ENCODE measurements around the gene ZNF83.

Gene ZNF83

GRCh38 chr19:52665529-52665928, 27.4 kb upstream of the ZNF83 start:
- Histone ChIP-seq H3K27ac (ENCODE audit: low read length) (no peak overlapping the region), H3K36me3 (ENCODE audit: control insufficient read depth, insufficient read depth, low read length) (no peaks in the 10 kb centered on the region), H3K4me1 (ENCODE audit: control insufficient read depth, insufficient read depth, low read length) (peaks cover 3% of the 10 kb centered on the region), H3K4me3 (ENCODE audit: low read length) (no peak overlapping the region), H3K9me3 (ENCODE audit: control insufficient read depth, insufficient read depth, low read length) (no peaks in the 10 kb centered on the region), H3K27me3 (ENCODE audit: control insufficient read depth, insufficient read depth, low read length) (no peaks in the 10 kb centered on the region)
- DNase-seq (ENCODE audit: low read depth, low spot score): no peak
- WGBS (ENCODE audit: insufficient coverage, insufficient read length): 100% methylated on average over 1 of the region's 6 CpGs

DNA sequence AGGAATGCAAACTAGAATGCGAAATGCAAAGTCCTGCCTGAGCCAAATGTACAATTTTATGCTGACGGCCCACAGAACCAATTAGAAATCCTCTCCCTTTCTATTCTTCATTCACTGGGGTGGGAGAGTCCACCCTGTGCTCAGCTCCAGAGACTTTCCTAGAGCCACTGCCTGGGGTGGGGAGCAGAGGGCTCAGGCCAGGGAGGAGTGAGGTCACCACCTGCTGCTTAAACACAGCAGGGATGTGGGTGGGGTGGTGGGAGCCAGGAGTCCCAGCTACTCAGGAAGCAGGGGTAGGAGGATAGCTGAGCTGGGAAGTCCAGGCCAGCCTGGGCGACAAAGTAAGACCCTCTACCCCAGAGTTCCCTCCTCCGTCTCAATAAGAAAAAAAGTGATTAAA, 26.9 kb upstream of the ZNF83 start:
- WGBS (ENCODE audit: insufficient coverage, insufficient read length): no CpG with 5 or more reads among the region's 4 CpGs
- DNase-seq (ENCODE audit: low read depth, low spot score): no peak
- H3K27ac ChIP-seq (ENCODE audit: low read length): no peak overlapping the region
- no peaks in the 10 kb centered on the region for H3K36me3 ChIP-seq (ENCODE audit: control insufficient read depth, insufficient read depth, low read length)
- no peak overlapping the region for H3K4me3 ChIP-seq (ENCODE audit: low read length)
- H3K4me1 ChIP-seq (ENCODE audit: control insufficient read depth, insufficient read depth, low read length): peaks cover 3% of the 10 kb centered on the region
- no peaks in the 10 kb centered on the region for H3K27me3 ChIP-seq (ENCODE audit: control insufficient read depth, insufficient read depth, low read length)
- H3K9me3 ChIP-seq (ENCODE audit: control insufficient read depth, insufficient read depth, low read length): no peaks in the 10 kb centered on the region

GRCh38 chr19:52664461-52664860, 26.3 kb upstream of the ZNF83 start:
- Histone ChIP-seq H3K27ac (ENCODE audit: low read length) (no peak overlapping the region), H3K9me3 (ENCODE audit: control insufficient read depth, insufficient read depth, low read length) (no peaks in the 10 kb centered on the region), H3K36me3 (ENCODE audit: control insufficient read depth, insufficient read depth, low read length) (no peaks in the 10 kb centered on the region), H3K27me3 (ENCODE audit: control insufficient read depth, insufficient read depth, low read length) (no peaks in the 10 kb centered on the region), H3K4me3 (ENCODE audit: low read length) (no peak overlapping the region), H3K4me1 (ENCODE audit: control insufficient read depth, insufficient read depth, low read length) (peaks cover 3% of the 10 kb centered on the region)
- WGBS (ENCODE audit: insufficient coverage, insufficient read length): no CpG with 5 or more reads among the region's 5 CpGs
- no peak for DNase-seq (ENCODE audit: low read depth, low spot score)

GRCh38 chr19:52662631-52663030, 24.5 kb upstream of the ZNF83 start:
- no peak overlapping the region for H3K4me3 ChIP-seq (ENCODE audit: low read length)
- no peak overlapping the region for H3K27ac ChIP-seq (ENCODE audit: low read length)
- H3K9me3 ChIP-seq (ENCODE audit: control insufficient read depth, insufficient read depth, low read length): no peaks in the 10 kb centered on the region
- H3K27me3 ChIP-seq (ENCODE audit: control insufficient read depth, insufficient read depth, low read length): no peaks in the 10 kb centered on the region
- H3K4me1 ChIP-seq (ENCODE audit: control insufficient read depth, insufficient read depth, low read length): peaks cover 3% of the 10 kb centered on the region
- no CpG with 5 or more reads among the region's 3 CpGs for WGBS (ENCODE audit: insufficient coverage, insufficient read length)
- no peaks in the 10 kb centered on the region for H3K36me3 ChIP-seq (ENCODE audit: control insufficient read depth, insufficient read depth, low read length)
- DNase-seq (ENCODE audit: low read depth, low spot score): no peak

- no peak for DNase-seq (ENCODE audit: low read depth, low spot score)
- peaks cover 3% of the 10 kb centered on the region for H3K4me1 ChIP-seq (ENCODE audit: control insufficient read depth, insufficient read depth, low read length)
- H3K27me3 ChIP-seq (ENCODE audit: control insufficient read depth, insufficient read depth, low read length): no peaks in the 10 kb centered on the region
- no peak overlapping the region for H3K4me3 ChIP-seq (ENCODE audit: low read length)
- no CpG with 5 or more reads among the region's 3 CpGs for WGBS (ENCODE audit: insufficient coverage, insufficient read length)
- no peaks in the 10 kb centered on the region for H3K36me3 ChIP-seq (ENCODE audit: control insufficient read depth, insufficient read depth, low read length)
- no peak overlapping the region for H3K27ac ChIP-seq (ENCODE audit: low read length)
- H3K9me3 ChIP-seq (ENCODE audit: control insufficient read depth, insufficient read depth, low read length): no peaks in the 10 kb centered on the region
These were observed 22.8 kb upstream of the ZNF83 start for GRCh38 chr19:52660981-52661380.

- no peaks in the 10 kb centered on the region for H3K36me3 ChIP-seq (ENCODE audit: control insufficient read depth, insufficient read depth, low read length)
- no peak overlapping the region for H3K4me3 ChIP-seq (ENCODE audit: low read length)
- H3K4me1 ChIP-seq (ENCODE audit: control insufficient read depth, insufficient read depth, low read length): no peaks in the 10 kb centered on the region
- H3K27me3 ChIP-seq (ENCODE audit: control insufficient read depth, insufficient read depth, low read length): no peaks in the 10 kb centered on the region
- WGBS (ENCODE audit: insufficient coverage, insufficient read length): no CpG with 5 or more reads among the region's 14 CpGs
- H3K9me3 ChIP-seq (ENCODE audit: control insufficient read depth, insufficient read depth, low read length): no peaks in the 10 kb centered on the region
- no peak overlapping the region for H3K27ac ChIP-seq (ENCODE audit: low read length)
- DNase-seq (ENCODE audit: low read depth, low spot score): no peak
These were observed 20.9 kb upstream of the ZNF83 start for GRCh38 chr19:52659013-52659412.

- Histone ChIP-seq H3K4me3 (ENCODE audit: low read length) (no peak overlapping the region), H3K4me1 (ENCODE audit: control insufficient read depth, insufficient read depth, low read length) (no peaks in the 10 kb centered on the region), H3K9me3 (ENCODE audit: control insufficient read depth, insufficient read depth, low read length) (no peaks in the 10 kb centered on the region), H3K27me3 (ENCODE audit: control insufficient read depth, insufficient read depth, low read length) (no peaks in the 10 kb centered on the region), H3K36me3 (ENCODE audit: control insufficient read depth, insufficient read depth, low read length) (no peaks in the 10 kb centered on the region; the same call in 1 of the 2 replicates), H3K27ac (ENCODE audit: low read length) (no peak overlapping the region)
- no CpG with 5 or more reads among the region's 5 CpGs for WGBS (ENCODE audit: insufficient coverage, insufficient read length)
- DNase-seq (ENCODE audit: low read depth, low spot score): no peak
These were observed 20.4 kb upstream of the ZNF83 start for GRCh38 chr19:52658595-52658994.

GRCh38 chr19:52653161-52653560, 15.0 kb upstream of the ZNF83 start:
- Histone ChIP-seq H3K9me3 (ENCODE audit: control insufficient read depth, insufficient read depth, low read length) (no peaks in the 10 kb centered on the region), H3K4me3 (ENCODE audit: low read length) (no peak overlapping the region), H3K36me3 (ENCODE audit: control insufficient read depth, insufficient read depth, low read length) (peaks cover 2% of the 10 kb centered on the region; the same call in 1 of the 2 replicates), H3K27ac (ENCODE audit: low read length) (no peak overlapping the region), H3K4me1 (ENCODE audit: control insufficient read depth, insufficient read depth, low read length) (no peaks in the 10 kb centered on the region), H3K27me3 (ENCODE audit: control insufficient read depth, insufficient read depth, low read length) (no peaks in the 10 kb centered on the region)
- WGBS (ENCODE audit: insufficient coverage, insufficient read length): no CpG with 5 or more reads among the region's 4 CpGs
- no peak for DNase-seq (ENCODE audit: low read depth, low spot score)

DNA sequence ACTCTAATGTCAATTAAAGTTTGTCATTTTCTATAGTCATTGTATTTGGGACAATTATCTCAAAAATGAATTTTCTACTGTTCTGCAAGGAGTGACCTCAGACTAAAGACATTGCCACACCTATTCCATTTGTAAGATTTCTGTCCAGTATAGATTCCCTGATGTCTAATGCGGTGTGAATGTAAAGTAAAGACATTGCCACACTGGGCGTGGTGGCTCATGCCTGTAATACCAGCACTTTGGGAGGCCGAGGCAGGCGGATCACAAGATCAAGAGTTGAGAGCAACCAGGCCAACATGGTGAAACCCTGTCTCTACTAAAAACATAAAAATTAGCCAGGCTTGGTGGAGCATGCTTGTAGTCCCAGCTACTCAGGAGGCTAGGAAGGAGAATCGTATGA, 13.8 kb upstream of the ZNF83 start:
- Histone ChIP-seq H3K27ac (ENCODE audit: low read length) (no peak overlapping the region), H3K4me1 (ENCODE audit: control insufficient read depth, insufficient read depth, low read length) (no peaks in the 10 kb centered on the region), H3K36me3 (ENCODE audit: control insufficient read depth, insufficient read depth, low read length) (peaks cover 2% of the 10 kb centered on the region; the same call in 1 of the 2 replicates), H3K4me3 (ENCODE audit: low read length) (no peak overlapping the region), H3K27me3 (ENCODE audit: control insufficient read depth, insufficient read depth, low read length) (no peaks in the 10 kb centered on the region), H3K9me3 (ENCODE audit: control insufficient read depth, insufficient read depth, low read length) (no peaks in the 10 kb centered on the region)
- no peak for DNase-seq (ENCODE audit: low read depth, low spot score)
- no CpG with 5 or more reads among the region's 5 CpGs for WGBS (ENCODE audit: insufficient coverage, insufficient read length)

DNA sequence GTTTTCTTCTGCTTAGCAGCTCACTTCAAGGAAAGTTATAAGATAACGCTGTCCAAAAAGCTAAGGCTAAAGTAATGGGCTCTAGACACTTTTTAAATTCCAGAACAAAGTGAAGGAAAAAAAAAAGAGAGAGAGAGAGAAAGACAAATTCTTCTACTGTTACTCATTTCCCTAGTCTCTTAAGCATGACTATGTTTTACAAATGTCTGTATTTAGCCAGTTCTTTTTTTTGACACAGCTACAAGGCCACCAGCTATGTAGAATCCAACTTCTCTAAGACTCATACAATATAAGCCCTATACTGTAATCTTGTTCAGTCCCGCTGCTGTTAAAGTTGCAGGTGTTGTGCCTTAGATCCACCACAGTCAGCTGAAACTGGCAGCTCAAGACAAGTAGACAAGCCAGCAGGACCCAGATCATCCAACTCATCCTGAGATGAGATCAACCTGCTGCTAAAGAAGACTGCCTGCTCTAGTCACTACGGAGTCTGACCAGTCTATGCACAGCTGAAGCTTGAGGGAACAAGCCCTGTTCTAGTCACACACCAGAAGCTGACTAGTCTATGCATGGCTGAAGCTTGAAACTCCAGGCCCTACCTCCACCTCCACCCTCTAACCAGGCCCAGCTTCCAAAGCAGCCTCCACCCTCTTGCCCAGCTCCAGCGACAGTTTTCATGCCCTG, 10.3 kb upstream of the ZNF83 start:
- H3K4me1 ChIP-seq (ENCODE audit: control insufficient read depth, insufficient read depth, low read length): no peaks in the 10 kb centered on the region
- DNase-seq (ENCODE audit: low read depth, low spot score): no peak
- no peak overlapping the region for H3K27ac ChIP-seq (ENCODE audit: low read length)
- no peaks in the 10 kb centered on the region for H3K9me3 ChIP-seq (ENCODE audit: control insufficient read depth, insufficient read depth, low read length)
- H3K36me3 ChIP-seq (ENCODE audit: control insufficient read depth, insufficient read depth, low read length): peaks cover 2% of the 10 kb centered on the region; the same call in 1 of the 2 replicates
- no CpG with 5 or more reads among the region's 4 CpGs for WGBS (ENCODE audit: insufficient coverage, insufficient read length)
- no peaks in the 10 kb centered on the region for H3K27me3 ChIP-seq (ENCODE audit: control insufficient read depth, insufficient read depth, low read length)
- no peak overlapping the region for H3K4me3 ChIP-seq (ENCODE audit: low read length)

DNA sequence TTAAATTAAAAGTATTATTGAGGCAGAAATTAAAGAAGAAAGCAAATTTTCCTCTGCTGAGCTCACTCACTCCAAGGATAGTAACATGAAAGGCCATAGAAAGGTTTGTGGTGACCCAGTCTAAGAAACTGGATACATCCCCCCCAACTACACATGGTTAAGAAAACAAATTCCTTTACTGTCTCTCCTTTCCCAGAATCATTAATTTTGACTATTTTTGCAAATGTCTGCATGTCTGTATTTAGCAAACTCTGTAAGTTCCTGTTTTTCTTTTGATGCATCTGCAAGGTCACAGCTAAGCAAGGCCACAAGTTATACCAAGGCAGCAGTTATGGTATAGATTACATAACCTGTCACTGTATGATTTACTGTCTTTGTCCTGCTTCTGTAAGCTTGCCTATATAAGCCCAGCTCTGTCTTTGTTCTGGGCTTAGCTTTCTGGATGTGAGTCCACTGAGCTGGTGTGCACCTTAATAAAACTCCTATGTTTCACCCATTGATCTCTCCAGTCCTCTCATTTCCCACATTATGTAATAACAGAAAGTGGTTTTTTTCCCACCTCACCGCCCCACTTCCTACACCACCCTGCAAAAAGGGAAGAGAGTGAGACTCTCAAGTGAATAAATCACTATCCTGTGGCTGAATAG, 8.5 kb upstream of the ZNF83 start:
- no peak overlapping the region for H3K27ac ChIP-seq (ENCODE audit: low read length)
- DNase-seq (ENCODE audit: low read depth, low spot score): no peak
- no peak overlapping the region for H3K4me3 ChIP-seq (ENCODE audit: low read length)
- no peaks in the 10 kb centered on the region for H3K4me1 ChIP-seq (ENCODE audit: control insufficient read depth, insufficient read depth, low read length)
- H3K36me3 ChIP-seq (ENCODE audit: control insufficient read depth, insufficient read depth, low read length): no peaks in the 10 kb centered on the region
- H3K27me3 ChIP-seq (ENCODE audit: control insufficient read depth, insufficient read depth, low read length): no peaks in the 10 kb centered on the region
- WGBS (ENCODE audit: insufficient coverage, insufficient read length): no CpG with 5 or more reads among the region's 1 CpG
- H3K9me3 ChIP-seq (ENCODE audit: control insufficient read depth, insufficient read depth, low read length): no peaks in the 10 kb centered on the region
